Sigmoid colon (tissue), 7 donors: ENCODE results near the gene TXNL4A. TPM values are rescaled to one million over a fixed set of nuclear protein-coding genes. Genes with fewer than 3 reads are reported as not detected.
A peak's percentile ranks its signal among the peaks of the same experiment; 100 is the strongest.

Source experiments
- DNase-seq: peaks from one replicate; pipeline ENCODE4 v3.0.0-alpha.2; 2019
- H3K27ac ChIP-seq, 4 donors: fragments of 200-600 bp; sonication (generic); one replicate each; pipeline ENCODE4 v1.5.1; 2016 to 2019; ENCODE audit warnings: mild to moderate bottlenecking in 1 of 4
- H3K27me3 ChIP-seq, 3 donors: fragments of 200-600 bp; sonication (generic); one replicate each; pipeline ENCODE4 v1.5.1; 2019; ENCODE audit warnings: mild to moderate bottlenecking in 1 of 3
- H3K36me3 ChIP-seq, 4 donors: fragments of 200-600 bp; sonication (generic); one replicate each; pipeline ENCODE4 v1.5.1; 2016 to 2019
- H3K4me1 ChIP-seq, 4 donors: fragments of 200-600 bp; sonication (generic); one replicate each; pipeline ENCODE4 v1.5.1; 2017 to 2019
- H3K4me3 ChIP-seq, 4 donors: fragments of 200-600 bp; sonication (generic); one replicate each; pipeline ENCODE4 v1.5.1; 2017 to 2019; ENCODE audit warnings: mild to moderate bottlenecking in 2 of 4, moderate library complexity in 1 of 4
- H3K9me3 ChIP-seq, 4 donors: fragments of 200-600 bp in 3 of 4; sonication (generic) in 3 of 4; one replicate each; pipeline versions ENCODE4 v1.5.1 to v1.6.1; 2013 to 2019
- EP300 ChIP-seq, 4 donors: sonication (generic); formaldehyde crosslinking; IDR thresholded peaks; one replicate each; pipeline ENCODE4 v1.6.1; 2017; ENCODE audit warnings: antibody characterized with exemption in 4 of 4
- POLR2A ChIP-seq, 2 donors: fragments of 450-650 bp; IDR thresholded peaks; one replicate each; pipeline ENCODE4 v1.6.1; 2016; ENCODE audit warnings: antibody characterized with exemption in 2 of 2, mild to moderate bottlenecking in 2 of 2, moderate library complexity in 2 of 2
- POLR2AphosphoS5 ChIP-seq, 4 donors: sonication (generic); formaldehyde crosslinking; IDR thresholded peaks; one replicate each; pipeline ENCODE4 v1.6.1; 2017; ENCODE audit warnings: antibody characterized with exemption in 4 of 4
- WGBS, 2 donors: extraction: QIAGEN DNeasy Blood & Tissue Kit; methylation state at CpG; one replicate each; pipeline ENCODE4 v1.1.7; 2013; 5-methylcytosine and 5-hydroxymethylcytosine counted together
- intact Hi-C: fragments of 100-400 bp; cut with DNase I; formaldehyde crosslinking; loops from one replicate; pipeline ENCODE4 v1.15.1; 2023
- polyA plus RNA-seq, 3 donors: library from polyadenylated mRNA; stranded (reverse); fragments of 200-250 nt; gene quantifications; one replicate each; pipeline ENCODE4 v1.2.3, GENCODE V29; 2013
- total RNA-seq, 4 donors: library from RNA; depleted of rRNA; stranded (reverse); fragments of >200 nt; gene quantifications; one replicate each; pipeline ENCODE4 v1.1.0, GENCODE V29; 2016
- TF ChIP-seq, protein P1 (sequence below), 4 experiments: fragments of 450-650 bp in 3 of 4; fragments of 200-600 bp in 1 of 4; IDR thresholded peaks; one replicate each; pipeline ENCODE4 v1.5.1; 2016 to 2019; ENCODE audit warnings: antibody characterized with exemption in 4 of 4, mild to moderate bottlenecking in 3 of 4, moderate library complexity in 2 of 4
- donor health status: healthy with polysubstance abuse.
- donor health status: Bipolar disorder and iron deficiency.
- donor health status: healthy.

The TXNL4A gene
- total and polyA plus RNA-seq, 7 donors: 16.9 to 85.3 (median 32.9) TPM

DNA sequence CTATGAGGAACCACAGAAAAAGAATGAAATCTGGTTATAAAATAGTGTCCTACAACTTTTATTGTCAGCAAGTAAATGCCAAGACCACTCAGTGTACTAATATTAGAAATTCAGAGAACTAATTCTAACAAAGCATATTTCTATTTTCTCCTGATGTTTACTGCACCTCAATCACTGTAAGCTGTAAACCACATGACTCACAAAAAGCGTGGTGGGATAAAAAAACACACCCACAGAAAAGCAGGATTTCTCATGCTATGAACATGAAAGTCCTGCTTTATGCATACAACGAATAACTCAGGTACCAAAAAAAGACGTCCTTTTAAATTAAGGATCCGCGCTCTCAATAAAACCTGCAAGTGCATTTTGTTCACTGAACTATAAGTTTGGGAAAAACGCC is 797 bp downstream of the TXNL4A start:
- Histone ChIP-seq H3K4me1 (peaks cover 3 to 27% (median 25%) of the 10 kb centered on the region in 4 donors), H3K9me3 (no peaks in the 10 kb centered on the region), H3K4me3 (peak overlapping the region; percentile 79 to 96 (median 90)), H3K36me3 (peaks cover 0 to 7% (median 0%) of the 10 kb centered on the region in 4 donors), H3K27me3 (no peaks in the 10 kb centered on the region), H3K27ac (peak overlapping the region; percentile 91 to 98 (median 96))
- TF ChIP-seq POLR2AphosphoS5 (IDR thresholded peaks at IDR 0.05): no peak
- TF ChIP-seq, protein P1, sequence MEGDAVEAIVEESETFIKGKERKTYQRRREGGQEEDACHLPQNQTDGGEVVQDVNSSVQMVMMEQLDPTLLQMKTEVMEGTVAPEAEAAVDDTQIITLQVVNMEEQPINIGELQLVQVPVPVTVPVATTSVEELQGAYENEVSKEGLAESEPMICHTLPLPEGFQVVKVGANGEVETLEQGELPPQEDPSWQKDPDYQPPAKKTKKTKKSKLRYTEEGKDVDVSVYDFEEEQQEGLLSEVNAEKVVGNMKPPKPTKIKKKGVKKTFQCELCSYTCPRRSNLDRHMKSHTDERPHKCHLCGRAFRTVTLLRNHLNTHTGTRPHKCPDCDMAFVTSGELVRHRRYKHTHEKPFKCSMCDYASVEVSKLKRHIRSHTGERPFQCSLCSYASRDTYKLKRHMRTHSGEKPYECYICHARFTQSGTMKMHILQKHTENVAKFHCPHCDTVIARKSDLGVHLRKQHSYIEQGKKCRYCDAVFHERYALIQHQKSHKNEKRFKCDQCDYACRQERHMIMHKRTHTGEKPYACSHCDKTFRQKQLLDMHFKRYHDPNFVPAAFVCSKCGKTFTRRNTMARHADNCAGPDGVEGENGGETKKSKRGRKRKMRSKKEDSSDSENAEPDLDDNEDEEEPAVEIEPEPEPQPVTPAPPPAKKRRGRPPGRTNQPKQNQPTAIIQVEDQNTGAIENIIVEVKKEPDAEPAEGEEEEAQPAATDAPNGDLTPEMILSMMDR (IDR thresholded peaks at IDR 0.05): no peak
- TF ChIP-seq POLR2A (IDR thresholded peaks at IDR 0.05): no peak
- no peak for TF ChIP-seq EP300 (IDR thresholded peaks at IDR 0.05)
- intact Hi-C loops: loop anchor here (5.0 kb wide), 2 partner anchors 40 to 120 kb away; partner anchors contain the start of gene ADNP2
- DNase-seq: no peak
- 0 to 1% methylated on average over 6 of the region's 6 CpGs for WGBS, 2 donors

DNA sequence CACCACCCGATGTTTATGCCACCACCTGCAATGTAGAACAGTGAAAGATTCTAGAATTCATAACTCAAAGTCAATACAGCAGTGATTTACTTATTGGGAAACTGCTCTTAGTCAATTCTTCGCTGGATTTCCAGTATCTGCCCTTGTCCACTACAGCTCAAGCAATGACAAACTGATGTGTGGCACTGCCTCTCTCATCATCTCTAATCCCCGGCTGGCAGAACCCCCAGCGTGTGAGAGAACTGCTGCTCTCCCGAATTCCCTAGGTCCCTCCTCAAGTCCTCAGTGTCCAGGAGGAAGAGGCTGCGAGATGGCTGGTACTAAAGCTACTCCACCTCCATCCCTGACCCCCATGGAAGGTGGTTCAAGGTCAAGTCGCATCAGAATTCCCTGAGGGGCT is 1.6 kb downstream of the TXNL4A start:
- Histone ChIP-seq H3K4me3 (peak overlapping the region in 1 of 4 donors; percentile 96), H3K36me3 (peaks cover 0 to 7% (median 0%) of the 10 kb centered on the region in 4 donors), H3K27me3 (no peaks in the 10 kb centered on the region), H3K4me1 (peaks cover 3 to 27% (median 25%) of the 10 kb centered on the region in 4 donors), H3K27ac (peak overlapping the region in 3 of 4 donors; percentile 16 to 98 (median 18)), H3K9me3 (no peaks in the 10 kb centered on the region)
- intact Hi-C loops: loop anchor here (5.0 kb wide), 2 partner anchors 39 to 121 kb away; partner anchors contain the start of gene ADNP2
- TF ChIP-seq EP300 (IDR thresholded peaks at IDR 0.05): no peak
- 20 to 54% methylated on average over 7 of the region's 7 CpGs for WGBS, 2 donors
- no peak for DNase-seq

DNA sequence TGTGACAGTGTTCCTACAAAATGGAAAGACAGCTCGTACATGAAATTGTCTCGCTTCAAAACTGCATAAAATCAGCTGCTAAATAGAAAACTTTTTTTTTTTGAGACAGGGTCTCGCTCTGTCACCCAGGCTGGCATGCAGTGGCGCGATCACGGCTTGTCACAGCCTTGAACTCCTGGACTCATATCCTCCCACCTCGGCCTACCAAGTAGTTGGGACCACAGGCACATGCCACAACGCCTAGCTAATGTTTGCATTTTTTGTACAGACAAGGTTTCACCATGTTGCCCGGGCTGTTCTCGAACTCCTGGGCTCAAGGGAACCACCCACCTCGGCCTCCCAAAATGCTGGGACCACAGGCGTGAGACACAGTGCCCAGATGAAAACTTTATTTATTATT is 3.2 kb downstream of the TXNL4A start:
- H3K36me3 ChIP-seq: peaks cover 0 to 7% (median 0%) of the 10 kb centered on the region in 4 donors
- TF ChIP-seq POLR2AphosphoS5 (IDR thresholded peaks at IDR 0.05): no peak
- TF ChIP-seq POLR2A (IDR thresholded peaks at IDR 0.05): no peak
- no peak for TF ChIP-seq EP300 (IDR thresholded peaks at IDR 0.05)
- TF ChIP-seq, protein P1 (IDR thresholded peaks at IDR 0.05): no peak
- DNase-seq: no peak
- peaks cover 3 to 32% (median 25%) of the 10 kb centered on the region in 4 donors for H3K4me1 ChIP-seq
- no peaks in the 10 kb centered on the region for H3K9me3 ChIP-seq
- no peaks in the 10 kb centered on the region for H3K27me3 ChIP-seq
- intact Hi-C loops: loop anchor here (5.0 kb wide), 2 partner anchors 38 to 122 kb away; partner anchors contain the start of gene ADNP2
- no peak overlapping the region for H3K27ac ChIP-seq
- H3K4me3 ChIP-seq: no peak overlapping the region
- WGBS, 2 donors: 90 to 95% methylated on average over 12 of the region's 12 CpGs

DNA sequence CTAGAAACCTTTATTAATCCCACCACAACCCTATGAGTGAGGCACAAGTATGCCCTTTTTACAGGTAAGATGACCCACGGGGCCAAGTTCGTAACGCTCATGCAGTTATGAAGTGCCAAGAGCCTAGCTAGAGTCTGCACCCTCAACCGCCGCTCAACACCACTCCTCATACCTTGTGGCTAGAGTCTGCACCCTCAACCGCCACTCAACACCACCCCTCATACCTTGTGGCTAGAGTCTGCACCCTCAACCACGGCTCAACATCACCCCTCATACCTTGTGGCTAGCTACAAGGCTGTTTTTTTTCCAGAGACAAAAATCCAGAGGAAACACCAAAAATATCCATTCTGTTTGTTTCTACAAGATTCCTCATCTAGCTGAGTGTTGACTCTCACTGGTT is 4.6 kb downstream of the TXNL4A start:
- no peak overlapping the region for H3K4me3 ChIP-seq
- no peak for DNase-seq
- H3K36me3 ChIP-seq: peaks cover 0 to 7% (median 0%) of the 10 kb centered on the region in 4 donors
- intact Hi-C loops: no loop called here
- 81 to 91% methylated on average over 7 of the region's 7 CpGs for WGBS, 2 donors
- peaks cover 3 to 26% (median 20%) of the 10 kb centered on the region in 4 donors for H3K4me1 ChIP-seq
- H3K27me3 ChIP-seq: no peaks in the 10 kb centered on the region
- H3K27ac ChIP-seq: no peak overlapping the region
- H3K9me3 ChIP-seq: no peaks in the 10 kb centered on the region
- no peak for TF ChIP-seq POLR2A (IDR thresholded peaks at IDR 0.05)
- no peak for TF ChIP-seq EP300 (IDR thresholded peaks at IDR 0.05)
- TF ChIP-seq POLR2AphosphoS5 (IDR thresholded peaks at IDR 0.05): no peak
- TF ChIP-seq, protein P1 (IDR thresholded peaks at IDR 0.05): no peak

DNA sequence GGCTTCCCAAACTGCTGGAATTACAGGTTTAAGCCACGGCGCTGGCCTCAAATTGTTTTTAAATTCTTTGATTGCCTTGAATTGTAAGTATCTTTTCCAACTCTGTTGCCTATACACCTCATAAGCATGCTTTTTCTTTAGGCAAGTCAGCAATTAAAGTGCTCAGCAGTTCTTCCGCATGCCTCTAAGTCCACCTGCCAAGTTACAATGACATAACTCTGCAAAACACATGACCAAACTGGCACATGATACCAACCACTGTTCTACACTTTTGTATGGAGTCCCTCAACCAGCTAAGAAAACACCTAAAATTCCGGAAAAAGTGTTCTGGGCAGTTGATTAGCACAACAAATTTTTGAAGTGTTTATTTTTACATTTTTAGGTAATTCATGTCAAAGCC is 5.1 kb downstream of the TXNL4A start:
- H3K9me3 ChIP-seq: no peaks in the 10 kb centered on the region
- peaks cover 0 to 7% (median 0%) of the 10 kb centered on the region in 4 donors for H3K36me3 ChIP-seq
- DNase-seq: no peak
- no peaks in the 10 kb centered on the region for H3K27me3 ChIP-seq
- intact Hi-C loops: no loop called here
- TF ChIP-seq POLR2AphosphoS5 (IDR thresholded peaks at IDR 0.05) (no peak), EP300 (IDR thresholded peaks at IDR 0.05) (no peak), POLR2A (IDR thresholded peaks at IDR 0.05) (no peak)
- TF ChIP-seq, protein P1 (IDR thresholded peaks at IDR 0.05): no peak
- WGBS, 2 donors: 79 to 87% methylated on average over 4 of the region's 4 CpGs
- H3K27ac ChIP-seq: no peak overlapping the region
- H3K4me1 ChIP-seq: peaks cover 3 to 26% (median 20%) of the 10 kb centered on the region in 4 donors
- H3K4me3 ChIP-seq: no peak overlapping the region
